ENCODE data around the gene CHADL. TPM values are rescaled to one million over a fixed set of nuclear protein-coding genes. Genes with fewer than 3 reads are reported as not detected.

CHADL gene
- total and polyA plus RNA-seq, 10 of the 15 experiments (the other 5 are each of a cell fraction or from before 2014, with no cell fraction given), result 0.24 TPM; not detected in 9

DNA sequence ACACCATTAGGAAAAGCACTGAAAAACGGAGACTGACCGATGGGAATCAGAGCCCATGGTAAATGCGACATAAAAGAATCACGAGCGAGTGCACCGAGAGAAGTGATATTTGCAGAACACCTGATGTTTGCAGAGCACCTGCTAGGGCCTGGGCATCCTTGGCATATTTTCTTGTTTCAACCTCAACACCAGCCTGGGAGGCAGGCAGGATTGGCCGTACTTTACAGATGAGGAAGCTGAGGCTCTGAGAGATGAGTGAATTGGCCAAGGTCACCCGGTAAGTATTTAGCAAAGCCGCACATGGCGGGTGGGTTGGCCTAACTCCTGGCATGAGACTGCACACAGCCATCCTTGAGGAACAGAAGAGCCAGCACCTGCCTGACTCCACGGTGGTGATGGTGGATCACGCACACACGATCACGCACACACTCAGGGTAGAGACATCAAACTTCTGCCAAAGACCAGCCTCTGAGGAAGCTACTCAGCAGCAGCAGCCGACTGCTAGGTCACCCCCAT lies 21.6 kb upstream of the CHADL start (continued):
- TF ChIP-seq, protein P1, sequence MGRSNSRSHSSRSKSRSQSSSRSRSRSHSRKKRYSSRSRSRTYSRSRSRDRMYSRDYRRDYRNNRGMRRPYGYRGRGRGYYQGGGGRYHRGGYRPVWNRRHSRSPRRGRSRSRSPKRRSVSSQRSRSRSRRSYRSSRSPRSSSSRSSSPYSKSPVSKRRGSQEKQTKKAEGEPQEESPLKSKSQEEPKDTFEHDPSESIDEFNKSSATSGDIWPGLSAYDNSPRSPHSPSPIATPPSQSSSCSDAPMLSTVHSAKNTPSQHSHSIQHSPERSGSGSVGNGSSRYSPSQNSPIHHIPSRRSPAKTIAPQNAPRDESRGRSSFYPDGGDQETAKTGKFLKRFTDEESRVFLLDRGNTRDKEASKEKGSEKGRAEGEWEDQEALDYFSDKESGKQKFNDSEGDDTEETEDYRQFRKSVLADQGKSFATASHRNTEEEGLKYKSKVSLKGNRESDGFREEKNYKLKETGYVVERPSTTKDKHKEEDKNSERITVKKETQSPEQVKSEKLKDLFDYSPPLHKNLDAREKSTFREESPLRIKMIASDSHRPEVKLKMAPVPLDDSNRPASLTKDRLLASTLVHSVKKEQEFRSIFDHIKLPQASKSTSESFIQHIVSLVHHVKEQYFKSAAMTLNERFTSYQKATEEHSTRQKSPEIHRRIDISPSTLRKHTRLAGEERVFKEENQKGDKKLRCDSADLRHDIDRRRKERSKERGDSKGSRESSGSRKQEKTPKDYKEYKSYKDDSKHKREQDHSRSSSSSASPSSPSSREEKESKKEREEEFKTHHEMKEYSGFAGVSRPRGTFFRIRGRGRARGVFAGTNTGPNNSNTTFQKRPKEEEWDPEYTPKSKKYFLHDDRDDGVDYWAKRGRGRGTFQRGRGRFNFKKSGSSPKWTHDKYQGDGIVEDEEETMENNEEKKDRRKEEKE (IDR thresholded peaks at IDR 0.05), result no peak
- TF ChIP-seq, protein P2, sequence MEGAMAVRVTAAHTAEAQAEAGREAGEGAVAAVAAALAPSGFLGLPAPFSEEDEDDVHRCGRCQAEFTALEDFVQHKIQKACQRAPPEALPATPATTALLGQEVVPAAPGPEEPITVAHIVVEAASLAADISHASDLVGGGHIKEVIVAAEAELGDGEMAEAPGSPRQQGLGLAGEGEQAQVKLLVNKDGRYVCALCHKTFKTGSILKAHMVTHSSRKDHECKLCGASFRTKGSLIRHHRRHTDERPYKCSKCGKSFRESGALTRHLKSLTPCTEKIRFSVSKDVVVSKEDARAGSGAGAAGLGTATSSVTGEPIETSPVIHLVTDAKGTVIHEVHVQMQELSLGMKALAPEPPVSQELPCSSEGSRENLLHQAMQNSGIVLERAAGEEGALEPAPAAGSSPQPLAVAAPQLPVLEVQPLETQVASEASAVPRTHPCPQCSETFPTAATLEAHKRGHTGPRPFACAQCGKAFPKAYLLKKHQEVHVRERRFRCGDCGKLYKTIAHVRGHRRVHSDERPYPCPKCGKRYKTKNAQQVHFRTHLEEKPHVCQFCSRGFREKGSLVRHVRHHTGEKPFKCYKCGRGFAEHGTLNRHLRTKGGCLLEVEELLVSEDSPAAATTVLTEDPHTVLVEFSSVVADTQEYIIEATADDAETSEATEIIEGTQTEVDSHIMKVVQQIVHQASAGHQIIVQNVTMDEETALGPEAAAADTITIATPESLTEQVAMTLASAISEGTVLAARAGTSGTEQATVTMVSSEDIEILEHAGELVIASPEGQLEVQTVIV (IDR thresholded peaks at IDR 0.05; ENCODE audit: borderline replicate concordance, partially characterized antibody), result no peak

DNA sequence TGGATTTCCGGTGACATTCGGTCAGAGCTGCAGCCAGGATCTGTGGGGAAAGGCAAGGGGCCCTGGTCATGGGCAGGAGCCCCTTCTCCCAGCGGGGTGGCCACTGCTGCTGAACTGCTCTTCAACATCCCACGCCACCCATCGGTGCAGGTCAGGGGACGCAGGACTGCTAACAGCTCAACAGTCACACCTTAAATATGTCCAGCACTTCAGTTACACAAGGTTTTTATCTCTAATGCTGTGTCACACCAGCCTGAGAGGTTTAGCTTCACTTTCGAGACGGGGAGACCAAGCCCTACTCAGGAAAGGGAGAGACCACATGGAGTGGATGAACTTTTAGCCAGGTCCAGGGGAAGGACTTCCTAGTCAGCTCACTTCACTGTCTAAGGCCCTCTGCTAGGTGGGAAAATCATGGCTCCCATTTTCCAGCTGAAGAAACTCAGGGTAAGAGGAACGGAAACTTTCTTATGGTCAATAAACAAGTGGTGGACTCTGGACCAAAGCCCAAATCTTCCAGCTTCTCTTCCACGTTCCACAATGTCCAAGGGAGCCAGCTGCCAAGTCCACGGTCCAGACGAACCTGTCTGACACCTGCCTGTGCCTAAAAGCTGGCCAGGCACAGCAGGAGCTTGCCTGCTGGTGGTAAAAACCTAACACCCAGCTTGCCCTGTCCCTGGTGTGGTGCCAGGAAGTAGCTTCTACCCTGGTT lies 21.0 kb upstream of the CHADL start:
- Histone ChIP-seq H3K79me2 (ENCODE audit: control insufficient read depth, insufficient read depth, low read length) (no peaks in the 10 kb centered on the region), H3K4me1 (ENCODE audit: control insufficient read depth, insufficient read depth, low read length) (no peaks in the 10 kb centered on the region), H3K9me3 (replicated peaks; ENCODE audit: control insufficient read depth, insufficient read depth, low read length) (no peaks in the 10 kb centered on the region), H3K27ac (ENCODE audit: control insufficient read depth, insufficient read depth) (no peak overlapping the region), H3K36me3 (ENCODE audit: control insufficient read depth in 2 of 2, insufficient read depth in 2 of 2, low read length in 1 of 2) (peaks cover 31 to 56% of the 10 kb centered on the region in 2 experiments; a peak in 3 of 4 replicates), H4K20me1 (ENCODE audit: control insufficient read depth, insufficient read depth) (no peaks in the 10 kb centered on the region), H3K9ac (ENCODE audit: control insufficient read depth, insufficient read depth, low read length) (no peak overlapping the region), H3K27me3 (replicated peaks in 1 of 2; ENCODE audit: control insufficient read depth in 2 of 2, insufficient read depth in 2 of 2, low read length in 1 of 2) (no peaks in the 10 kb centered on the region), H2AFZ (ENCODE audit: control insufficient read depth, low read depth, low read length) (no peak overlapping the region), H3K4me3 (no peak overlapping the region), H3K4me2 (ENCODE audit: control insufficient read depth, insufficient read depth) (no peak overlapping the region)
- SMC1A ChIA-PET (ENCODE audit: uncharacterized antibody, unreplicated experiment), result interaction anchor here (0.5 kb wide), 1 partner anchor 60 kb away, joined by 3 read pairs; no protein-coding TSS in a partner anchor
- DNase-seq (ENCODE audit: low read depth, low spot score) (no peak), ATAC-seq (no peak), FAIRE-seq (no peak)
- POLR2A ChIA-PET, result no interaction called here
- RAD21 ChIA-PET (ENCODE audit: unreplicated experiment), result interaction anchor here (1.1 to 1.2 kb wide), 2 partner anchors 40 to 339 kb away, joined by 3 read pairs; partner anchors contain the start of gene ZC3H7B
- TF ChIP-seq SIX5 (IDR thresholded peaks at IDR 0.05; ENCODE audit: low read depth, low read length, severe bottlenecking) (no peak), LARP7 (IDR thresholded peaks at IDR 0.05) (no peak), TAF1 (IDR thresholded peaks at IDR 0.05; ENCODE audit: borderline replicate concordance, low read depth, low read length) (no peak), POLR2A (IDR thresholded peaks at IDR 0.05; ENCODE audit: low read depth, low read length) (no peak; the same call in 1 of the 2 replicates), GATAD2B (conservative IDR thresholded peaks at IDR 0.05; ENCODE audit: low read depth) (no peak), YBX1 (IDR thresholded peaks at IDR 0.05) (no peak), ETV6 (conservative IDR thresholded peaks at IDR 0.05 in 1 of 2, IDR thresholded peaks at IDR 0.05 in 1 of 2; ENCODE audit: borderline replicate concordance in 1 of 2, low read depth in 1 of 2) (no peak), RBBP5 (conservative IDR thresholded peaks at IDR 0.05) (no peak), NR2F1 (conservative IDR thresholded peaks at IDR 0.05) (no peak)
- no TSS peak for BruUV-seq (replicated peaks)
- in situ Hi-C loops (cut with MboI) (no loop called here), intact Hi-C loops (cut with micrococcal nuclease; ENCODE audit: unreplicated experiment) (no loop called here)
- CTCF ChIA-PET, result interaction anchor here (0.6 kb wide), 1 partner anchor 259 kb away, joined by 3 read pairs; no protein-coding TSS in a partner anchor
- 92% methylated on average over 12 of the region's 12 CpGs for WGBS (ENCODE audit: insufficient coverage, insufficient replicate concordance, low lambda C conversion rate, missing lambda C conversion rate)
